Coronary artery (tissue), 2 donors: ENCODE results near the gene AFF3.
"Not testable (repeated sequence)": the region's sequence is repeated elsewhere in the genome, so short reads cannot be mapped to it uniquely, and the experiment has no call there.

Source experiments
- DNase-seq: peaks from one replicate; pipeline ENCODE4 v3.0.0-alpha.2; 2017; ENCODE audit warnings: low spot score
- H3K27ac ChIP-seq, 2 donors: fragments of 200-600 bp; sonication (generic); one replicate each; pipeline ENCODE4 v1.5.1; 2016 to 2019
- H3K4me3 ChIP-seq: fragments of 200-600 bp; sonication (generic); 2 replicates; pipeline ENCODE4 v1.5.1; 2016; ENCODE audit warnings: mild to moderate bottlenecking, moderate library complexity
- TF ChIP-seq, protein P1 (sequence below): fragments of 200-600 bp; sonication (generic); IDR thresholded peaks from one replicate; pipeline ENCODE4 v1.5.1; 2019; ENCODE audit warnings: antibody characterized with exemption

Gene AFF3

DNA sequence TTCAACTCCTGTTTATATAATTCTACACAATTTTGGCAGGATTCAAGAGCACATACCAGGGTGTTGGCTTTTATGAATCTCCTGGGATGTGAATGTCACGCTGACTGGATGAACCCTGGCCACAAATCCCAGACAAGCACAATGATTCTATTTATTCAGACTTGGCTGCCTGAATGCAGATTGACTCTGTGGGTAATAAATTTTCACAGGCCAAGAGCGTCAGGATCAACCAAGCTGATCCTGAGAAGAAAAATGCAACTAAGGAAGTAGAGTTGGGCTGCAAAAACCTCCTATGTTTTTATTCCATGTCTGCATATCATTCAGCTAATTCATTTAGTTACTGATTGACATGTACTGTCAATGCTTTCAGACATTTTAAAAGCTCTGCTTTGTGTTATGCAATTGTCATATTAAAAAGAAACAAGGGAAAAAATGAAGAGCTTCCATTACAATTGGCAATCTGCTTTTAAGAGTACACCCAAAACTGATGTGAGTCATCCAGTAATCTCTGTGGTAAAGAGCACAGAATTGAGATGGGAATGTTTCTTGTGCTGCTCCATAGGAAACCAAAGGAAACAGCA, 479.5 kb downstream of the AFF3 start:
- DNase-seq = no peak
- TF ChIP-seq, protein P1, sequence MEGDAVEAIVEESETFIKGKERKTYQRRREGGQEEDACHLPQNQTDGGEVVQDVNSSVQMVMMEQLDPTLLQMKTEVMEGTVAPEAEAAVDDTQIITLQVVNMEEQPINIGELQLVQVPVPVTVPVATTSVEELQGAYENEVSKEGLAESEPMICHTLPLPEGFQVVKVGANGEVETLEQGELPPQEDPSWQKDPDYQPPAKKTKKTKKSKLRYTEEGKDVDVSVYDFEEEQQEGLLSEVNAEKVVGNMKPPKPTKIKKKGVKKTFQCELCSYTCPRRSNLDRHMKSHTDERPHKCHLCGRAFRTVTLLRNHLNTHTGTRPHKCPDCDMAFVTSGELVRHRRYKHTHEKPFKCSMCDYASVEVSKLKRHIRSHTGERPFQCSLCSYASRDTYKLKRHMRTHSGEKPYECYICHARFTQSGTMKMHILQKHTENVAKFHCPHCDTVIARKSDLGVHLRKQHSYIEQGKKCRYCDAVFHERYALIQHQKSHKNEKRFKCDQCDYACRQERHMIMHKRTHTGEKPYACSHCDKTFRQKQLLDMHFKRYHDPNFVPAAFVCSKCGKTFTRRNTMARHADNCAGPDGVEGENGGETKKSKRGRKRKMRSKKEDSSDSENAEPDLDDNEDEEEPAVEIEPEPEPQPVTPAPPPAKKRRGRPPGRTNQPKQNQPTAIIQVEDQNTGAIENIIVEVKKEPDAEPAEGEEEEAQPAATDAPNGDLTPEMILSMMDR = no peak
- Histone ChIP-seq H3K4me3 (no peak overlapping the region), H3K27ac (peak overlapping the region; percentile 9 to 75)

GRCh38 chr2:99661761-99662160, 480.6 kb downstream of the AFF3 start:
- DNase-seq = not testable (repeated sequence)

GRCh38 chr2:99660616-99661406, 481.6 kb downstream of the AFF3 start:
- Histone ChIP-seq H3K27ac (peak overlapping the region in 1 of 2 donors; percentile 56), H3K4me3 (no peak overlapping the region)
- DNase-seq = no peak
- TF ChIP-seq, protein P1 = no peak

More at GRCh38 chr2:99661761-99662160, 480.6 kb downstream of the AFF3 start:
- H3K27ac ChIP-seq, H3K4me3 ChIP-seq: not testable (repeated sequence)

DNA sequence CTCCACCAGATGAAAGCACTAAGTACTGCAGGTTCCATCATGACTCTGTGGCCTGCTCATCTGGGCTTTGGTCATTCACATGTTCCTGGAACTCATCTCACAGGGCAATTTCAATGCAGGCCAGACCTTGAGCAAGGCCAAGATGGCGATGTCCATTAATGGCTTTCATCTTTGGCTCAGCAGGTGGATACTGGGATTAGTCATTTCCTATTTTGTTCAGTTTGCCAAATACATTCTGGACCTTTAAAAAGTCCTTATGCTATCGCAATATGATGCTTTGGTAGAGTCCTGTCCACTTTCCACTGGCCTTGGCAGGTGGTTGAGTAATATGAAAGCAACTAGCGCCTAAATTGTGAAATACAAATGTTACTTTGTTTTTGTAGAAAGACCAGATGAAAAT, 482.5 kb downstream of the AFF3 start:
- peak overlapping the region in 1 of 2 donors; percentile 6 for H3K27ac ChIP-seq
- H3K4me3 ChIP-seq = no peak overlapping the region
- TF ChIP-seq, protein P1 = no peak
- no peak for DNase-seq

DNA sequence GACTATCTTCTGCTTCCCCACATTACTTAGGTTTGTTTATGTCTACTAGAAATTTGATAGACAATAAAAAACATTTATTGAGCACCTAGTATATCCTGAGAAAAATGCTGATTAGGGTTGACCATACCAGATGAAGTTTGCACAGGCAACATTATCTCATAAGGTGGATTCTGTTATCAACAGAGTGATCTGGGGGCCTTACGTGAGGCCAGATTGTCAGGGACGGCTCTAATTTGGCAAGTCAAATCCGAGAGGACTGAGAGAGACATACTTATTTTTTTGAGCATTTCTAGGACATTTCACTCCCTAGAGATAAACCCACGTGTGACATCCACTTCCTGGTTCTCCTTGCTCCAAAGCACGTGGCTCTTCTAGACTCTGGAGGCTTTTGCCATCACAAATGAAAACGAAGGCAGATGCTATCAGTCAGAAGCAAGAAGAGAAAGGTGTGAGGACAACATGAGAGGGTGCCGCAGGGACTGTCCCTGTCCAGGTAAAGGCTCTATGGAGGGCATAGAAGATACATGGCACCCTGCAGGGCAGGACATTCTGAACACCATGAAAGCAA, 484.6 kb downstream of the AFF3 start:
- DNase-seq = no peak
- TF ChIP-seq, protein P1 = no peak
- H3K4me3 ChIP-seq = no peak overlapping the region
- peak overlapping the region in 1 of 2 donors; percentile 12 for H3K27ac ChIP-seq

- no peak for DNase-seq
- TF ChIP-seq, protein P1 = no peak
- H3K27ac ChIP-seq = peak overlapping the region in 1 of 2 donors; percentile 4
- no peak overlapping the region for H3K4me3 ChIP-seq
These were observed 485.4 kb downstream of the AFF3 start for GRCh38 chr2:99656994-99657393.

DNA sequence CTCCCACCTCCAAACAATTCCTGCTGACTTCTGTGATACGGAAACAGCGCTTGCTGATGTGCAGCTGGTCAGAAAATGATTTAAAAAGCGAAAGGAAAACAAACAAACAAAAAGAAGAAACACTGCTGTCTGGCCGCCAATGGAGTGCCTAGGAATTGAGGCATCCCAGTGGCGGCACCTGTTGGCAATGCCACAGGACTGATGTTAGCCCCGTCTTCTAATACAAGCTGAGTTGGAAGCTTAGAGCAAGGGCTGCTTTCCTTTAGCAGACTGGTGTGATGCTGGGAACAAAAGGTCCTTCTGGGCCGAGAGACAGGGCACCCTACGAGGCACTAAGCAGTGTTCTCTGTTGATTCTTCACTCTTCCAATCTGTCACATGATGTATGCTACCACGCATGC, 489.0 kb downstream of the AFF3 start:
- Histone ChIP-seq H3K27ac (no peak overlapping the region), H3K4me3 (no peak overlapping the region)
- TF ChIP-seq, protein P1 = no peak
- no peak for DNase-seq
